ENCODE results near the gene MCC. TPM values are rescaled to one million over a fixed set of nuclear protein-coding genes. Genes with fewer than 3 reads are reported as not detected.

Gene MCC
- polyA plus RNA-seq, 4 donors, result 0.45 to 3.5 (median 1.6) TPM

GRCh38 chr5:113162770-113163169 is 325.5 kb downstream of the MCC start:
- DNase-seq (no peak), FAIRE-seq (no peak)
- Histone ChIP-seq H3K9me3 (ENCODE audit: control insufficient read depth in 2 of 2, insufficient read depth in 1 of 2, low read depth in 1 of 2, low read length in 1 of 2) (no peaks in the 10 kb centered on the region), H3K4me3 (ENCODE audit: low read depth in 1 of 3, low read length in 3 of 3) (no peak overlapping the region), H3K36me3 (ENCODE audit: control insufficient read depth in 3 of 3, insufficient read depth in 2 of 3, low read depth in 1 of 3, low read length in 3 of 3) (no peaks in the 10 kb centered on the region), H3K27ac (ENCODE audit: low read depth in 1 of 3, low read length in 2 of 3) (no peak overlapping the region), H3K4me1 (ENCODE audit: control insufficient read depth in 3 of 3, insufficient read depth in 2 of 3, low read depth in 1 of 3, low read length in 2 of 3) (no peaks in the 10 kb centered on the region), H3K27me3 (ENCODE audit: control insufficient read depth in 3 of 3, insufficient read depth in 3 of 3, low read length in 3 of 3) (no peaks in the 10 kb centered on the region)
- 47 to 57% (median 48%) methylated on average over 3 of the region's 3 CpGs for WGBS, 3 donors

GRCh38 chr5:113162208-113162607 is 326.0 kb downstream of the MCC start:
- DNase-seq (no peak), FAIRE-seq (no peak)
- no peak overlapping the region for H3K4me3 ChIP-seq (ENCODE audit: low read depth in 1 of 3, low read length in 3 of 3)
- no peak overlapping the region for H3K27ac ChIP-seq (ENCODE audit: low read depth in 1 of 3, low read length in 2 of 3)
- H3K4me1 ChIP-seq (ENCODE audit: control insufficient read depth in 3 of 3, insufficient read depth in 2 of 3, low read depth in 1 of 3, low read length in 2 of 3), result no peaks in the 10 kb centered on the region
- WGBS, 3 donors, result 19 to 57% (median 22%) methylated on average over 3 of the region's 3 CpGs
- no peaks in the 10 kb centered on the region for H3K27me3 ChIP-seq (ENCODE audit: control insufficient read depth in 3 of 3, insufficient read depth in 3 of 3, low read length in 3 of 3)
- H3K9me3 ChIP-seq (ENCODE audit: control insufficient read depth in 2 of 2, insufficient read depth in 1 of 2, low read depth in 1 of 2, low read length in 1 of 2), result no peaks in the 10 kb centered on the region
- no peaks in the 10 kb centered on the region for H3K36me3 ChIP-seq (ENCODE audit: control insufficient read depth in 3 of 3, insufficient read depth in 2 of 3, low read depth in 1 of 3, low read length in 3 of 3)

GRCh38 chr5:113161806-113162205 is 326.4 kb downstream of the MCC start:
- Histone ChIP-seq H3K4me1 (ENCODE audit: control insufficient read depth in 3 of 3, insufficient read depth in 2 of 3, low read depth in 1 of 3, low read length in 2 of 3) (no peaks in the 10 kb centered on the region), H3K27me3 (ENCODE audit: control insufficient read depth in 3 of 3, insufficient read depth in 3 of 3, low read length in 3 of 3) (no peaks in the 10 kb centered on the region), H3K27ac (ENCODE audit: low read depth in 1 of 3, low read length in 2 of 3) (no peak overlapping the region), H3K36me3 (ENCODE audit: control insufficient read depth in 3 of 3, insufficient read depth in 2 of 3, low read depth in 1 of 3, low read length in 3 of 3) (no peaks in the 10 kb centered on the region), H3K9me3 (ENCODE audit: control insufficient read depth in 2 of 2, insufficient read depth in 1 of 2, low read depth in 1 of 2, low read length in 1 of 2) (no peaks in the 10 kb centered on the region), H3K4me3 (ENCODE audit: low read depth in 1 of 3, low read length in 3 of 3) (no peak overlapping the region)
- FAIRE-seq (no peak), DNase-seq (no peak)
- WGBS, 3 donors, result 71 to 79% (median 78%) methylated on average over 6 of the region's 6 CpGs

GRCh38 chr5:113157886-113158285 is 330.4 kb downstream of the MCC start:
- H3K27ac ChIP-seq (ENCODE audit: low read depth in 1 of 3, low read length in 2 of 3), result no peak overlapping the region
- no peaks in the 10 kb centered on the region for H3K9me3 ChIP-seq (ENCODE audit: control insufficient read depth in 2 of 2, insufficient read depth in 1 of 2, low read depth in 1 of 2, low read length in 1 of 2)
- WGBS, 3 donors, result 79 to 85% (median 81%) methylated on average over 4 of the region's 4 CpGs
- H3K36me3 ChIP-seq (ENCODE audit: control insufficient read depth in 3 of 3, insufficient read depth in 2 of 3, low read depth in 1 of 3, low read length in 3 of 3), result no peaks in the 10 kb centered on the region
- H3K4me1 ChIP-seq (ENCODE audit: control insufficient read depth in 3 of 3, insufficient read depth in 2 of 3, low read depth in 1 of 3, low read length in 2 of 3), result no peaks in the 10 kb centered on the region
- DNase-seq (no peak), FAIRE-seq (no peak)
- no peak overlapping the region for H3K4me3 ChIP-seq (ENCODE audit: low read depth in 1 of 3, low read length in 3 of 3)
- H3K27me3 ChIP-seq (ENCODE audit: control insufficient read depth in 3 of 3, insufficient read depth in 3 of 3, low read length in 3 of 3), result no peaks in the 10 kb centered on the region

- H3K9me3 ChIP-seq (ENCODE audit: control insufficient read depth in 2 of 2, insufficient read depth in 1 of 2, low read depth in 1 of 2, low read length in 1 of 2), result no peaks in the 10 kb centered on the region
- DNase-seq (no peak), FAIRE-seq (no peak)
- no peak overlapping the region for H3K4me3 ChIP-seq (ENCODE audit: low read depth in 1 of 3, low read length in 3 of 3)
- WGBS, 3 donors, result 41 to 61% (median 44%) methylated on average over 5 of the region's 5 CpGs
- no peaks in the 10 kb centered on the region for H3K27me3 ChIP-seq (ENCODE audit: control insufficient read depth in 3 of 3, insufficient read depth in 3 of 3, low read length in 3 of 3)
- H3K27ac ChIP-seq (ENCODE audit: low read depth in 1 of 3, low read length in 2 of 3), result no peak overlapping the region
- H3K36me3 ChIP-seq (ENCODE audit: control insufficient read depth in 3 of 3, insufficient read depth in 2 of 3, low read depth in 1 of 3, low read length in 3 of 3), result no peaks in the 10 kb centered on the region
- no peaks in the 10 kb centered on the region for H3K4me1 ChIP-seq (ENCODE audit: control insufficient read depth in 3 of 3, insufficient read depth in 2 of 3, low read depth in 1 of 3, low read length in 2 of 3)
Observed at GRCh38 chr5:113156271-113156877, 331.9 kb downstream of the MCC start.

- no peak overlapping the region for H3K27ac ChIP-seq (ENCODE audit: low read depth in 1 of 3, low read length in 2 of 3)
- H3K4me3 ChIP-seq (ENCODE audit: low read depth in 1 of 3, low read length in 3 of 3), result no peak overlapping the region
- H3K36me3 ChIP-seq (ENCODE audit: control insufficient read depth in 3 of 3, insufficient read depth in 2 of 3, low read depth in 1 of 3, low read length in 3 of 3), result no peaks in the 10 kb centered on the region
- H3K27me3 ChIP-seq (ENCODE audit: control insufficient read depth in 3 of 3, insufficient read depth in 3 of 3, low read length in 3 of 3), result no peaks in the 10 kb centered on the region
- DNase-seq (no peak), FAIRE-seq (no peak)
- no peaks in the 10 kb centered on the region for H3K9me3 ChIP-seq (ENCODE audit: control insufficient read depth in 2 of 2, insufficient read depth in 1 of 2, low read depth in 1 of 2, low read length in 1 of 2)
- no peaks in the 10 kb centered on the region for H3K4me1 ChIP-seq (ENCODE audit: control insufficient read depth in 3 of 3, insufficient read depth in 2 of 3, low read depth in 1 of 3, low read length in 2 of 3)
- 42 to 67% (median 65%) methylated on average over 1 of the region's 1 CpG for WGBS, 3 donors
Observed at GRCh38 chr5:113153512-113154097, 334.6 kb downstream of the MCC start.

- Histone ChIP-seq H3K27ac (ENCODE audit: low read depth in 1 of 3, low read length in 2 of 3) (no peak overlapping the region), H3K9me3 (ENCODE audit: control insufficient read depth in 2 of 2, insufficient read depth in 1 of 2, low read depth in 1 of 2, low read length in 1 of 2) (no peaks in the 10 kb centered on the region), H3K4me1 (ENCODE audit: control insufficient read depth in 3 of 3, insufficient read depth in 2 of 3, low read depth in 1 of 3, low read length in 2 of 3) (no peaks in the 10 kb centered on the region), H3K36me3 (ENCODE audit: control insufficient read depth in 3 of 3, insufficient read depth in 2 of 3, low read depth in 1 of 3, low read length in 3 of 3) (no peaks in the 10 kb centered on the region), H3K27me3 (ENCODE audit: control insufficient read depth in 3 of 3, insufficient read depth in 3 of 3, low read length in 3 of 3) (no peaks in the 10 kb centered on the region), H3K4me3 (ENCODE audit: low read depth in 1 of 3, low read length in 3 of 3) (no peak overlapping the region)
- WGBS, 3 donors, result 90 to 93% (median 90%) methylated on average over 2 of the region's 2 CpGs
- DNase-seq, result no peak
- FAIRE-seq, result no peak
Observed at GRCh38 chr5:113152380-113152740, 335.9 kb downstream of the MCC start.

GRCh38 chr5:113151641-113152379 is 336.4 kb downstream of the MCC start:
- DNase-seq, result no peak
- H3K27me3 ChIP-seq (ENCODE audit: control insufficient read depth in 3 of 3, insufficient read depth in 3 of 3, low read length in 3 of 3), result no peaks in the 10 kb centered on the region
- no peaks in the 10 kb centered on the region for H3K4me1 ChIP-seq (ENCODE audit: control insufficient read depth in 3 of 3, insufficient read depth in 2 of 3, low read depth in 1 of 3, low read length in 2 of 3)
- no peak overlapping the region for H3K4me3 ChIP-seq (ENCODE audit: low read depth in 1 of 3, low read length in 3 of 3)
- no peaks in the 10 kb centered on the region for H3K36me3 ChIP-seq (ENCODE audit: control insufficient read depth in 3 of 3, insufficient read depth in 2 of 3, low read depth in 1 of 3, low read length in 3 of 3)
- no peak for FAIRE-seq
- no peaks in the 10 kb centered on the region for H3K9me3 ChIP-seq (ENCODE audit: control insufficient read depth in 2 of 2, insufficient read depth in 1 of 2, low read depth in 1 of 2, low read length in 1 of 2)
- no peak overlapping the region for H3K27ac ChIP-seq (ENCODE audit: low read depth in 1 of 3, low read length in 2 of 3)
- WGBS, 3 donors, result 68 to 89% (median 77%) methylated on average over 8 of the region's 8 CpGs

Measured in small intestine (tissue), 7 donors.